Activated effector memory CD4-positive, alpha-beta T cell treated with Interleukin-2 at 50 U/mL for 16 hours (primary cell): ENCODE data around the gene AK2.

Source experiments
- DNase-seq: peaks from one replicate; pipeline ENCODE4 v3.0.0-alpha.2; 2020

AK2 gene

GRCh38 chr1:32969566-32969965 is 67.1 kb downstream of the AK2 start:
- no peak for DNase-seq

GRCh38 chr1:32967888-32968568 is 68.7 kb downstream of the AK2 start:
- no peak for DNase-seq

- no peak for DNase-seq
These were observed 69.8 kb downstream of the AK2 start for GRCh38 chr1:32966900-32967299.

DNA sequence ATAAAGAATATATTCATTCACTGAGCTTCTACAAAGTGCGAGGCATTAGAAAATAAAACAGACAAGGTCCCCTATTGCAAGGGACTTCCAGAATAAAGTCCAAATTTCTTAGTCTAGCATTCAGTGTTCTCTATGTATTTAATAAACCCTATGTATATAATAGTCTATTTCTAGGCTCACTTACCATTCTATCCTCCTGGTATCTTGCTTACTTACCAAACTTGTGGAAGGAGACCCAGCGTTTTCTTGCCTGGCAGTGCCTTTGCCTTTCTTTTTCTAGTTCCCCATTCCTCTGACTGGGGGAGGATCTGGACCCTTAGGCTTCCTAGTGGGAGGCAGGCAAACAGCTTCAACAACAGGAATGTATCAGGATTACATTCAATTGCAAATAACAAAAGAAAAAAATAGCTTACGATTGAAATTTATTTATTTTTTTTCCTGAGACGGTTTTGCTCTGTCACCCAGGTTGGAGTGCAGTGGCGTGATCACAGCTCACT is 71.4 kb downstream of the AK2 start:
- no peak for DNase-seq

- peak; percentile 94 for DNase-seq
These were observed 72.0 kb downstream of the AK2 start, which contains the start of gene RNF19B for GRCh38 chr1:32964461-32965250. TSS of gene RNF19B (minus strand) at chr1:32964809. CDS start at chr1:32964685, 124 bp downstream.

DNA sequence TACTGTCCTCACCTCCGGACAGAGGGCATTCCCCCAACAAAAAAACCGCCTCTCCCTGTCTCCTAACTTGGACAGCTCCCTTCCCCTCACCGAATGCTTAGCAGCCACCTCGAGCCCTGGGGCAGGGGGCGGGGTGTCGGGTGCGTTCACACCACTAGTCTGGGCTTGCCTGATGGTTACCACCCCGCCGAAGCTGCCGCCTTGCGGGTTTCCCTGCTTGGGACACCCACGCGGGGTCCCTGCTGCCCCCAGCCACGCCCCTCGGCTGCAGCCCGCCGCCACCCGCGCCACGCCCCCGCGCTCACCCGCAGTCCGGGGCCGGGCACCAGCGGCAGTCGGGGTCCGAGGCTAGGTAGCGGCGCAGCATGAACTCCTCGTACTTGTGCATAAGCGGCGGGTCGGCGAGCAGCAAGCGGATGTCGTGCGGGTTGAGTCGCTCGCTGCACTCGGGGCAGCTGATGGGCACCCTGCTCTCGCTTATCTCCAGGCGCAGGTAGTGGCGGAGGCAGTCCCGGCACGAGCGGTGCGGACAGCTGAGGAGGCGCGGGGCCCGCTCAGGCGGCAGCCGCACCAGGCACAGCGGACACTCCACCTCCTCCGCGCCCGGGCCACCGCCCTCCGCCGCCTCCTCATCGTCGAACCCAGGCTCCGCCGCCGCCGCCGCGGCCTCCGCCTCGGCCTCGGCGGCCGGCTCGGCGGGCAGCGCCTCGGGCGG is 72.8 kb downstream of the AK2 start:
- peak; percentile 53 for DNase-seq

DNA sequence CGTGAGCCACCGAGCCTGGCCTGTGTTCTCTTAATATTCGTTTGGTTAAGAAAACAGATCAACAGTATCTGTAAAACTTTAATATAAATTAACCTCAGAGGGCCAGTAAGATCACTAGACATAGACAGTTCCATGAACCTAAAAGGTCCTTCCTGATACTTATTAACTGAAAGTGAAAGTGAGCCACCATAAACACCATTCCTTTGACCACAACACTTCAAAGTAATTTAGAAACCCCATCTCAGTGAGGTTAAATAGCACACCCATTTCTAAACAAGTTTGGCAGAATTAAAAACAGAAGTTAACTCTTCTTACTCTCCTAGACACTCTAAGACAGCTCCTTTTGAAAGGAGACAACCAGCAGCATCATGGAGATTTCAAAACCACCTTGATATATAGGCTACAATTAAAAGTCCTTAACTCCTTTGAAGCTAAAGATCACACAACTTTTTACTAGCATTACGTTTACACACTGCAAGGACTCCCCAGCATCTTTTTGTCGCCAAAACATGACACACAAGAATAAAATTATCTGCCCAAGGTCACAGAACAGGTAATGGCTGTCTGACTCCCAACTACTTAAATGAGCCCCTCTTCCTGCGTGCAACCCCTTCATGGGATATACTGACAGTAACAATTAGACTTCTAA is 74.3 kb downstream of the AK2 start:
- no peak for DNase-seq

DNA sequence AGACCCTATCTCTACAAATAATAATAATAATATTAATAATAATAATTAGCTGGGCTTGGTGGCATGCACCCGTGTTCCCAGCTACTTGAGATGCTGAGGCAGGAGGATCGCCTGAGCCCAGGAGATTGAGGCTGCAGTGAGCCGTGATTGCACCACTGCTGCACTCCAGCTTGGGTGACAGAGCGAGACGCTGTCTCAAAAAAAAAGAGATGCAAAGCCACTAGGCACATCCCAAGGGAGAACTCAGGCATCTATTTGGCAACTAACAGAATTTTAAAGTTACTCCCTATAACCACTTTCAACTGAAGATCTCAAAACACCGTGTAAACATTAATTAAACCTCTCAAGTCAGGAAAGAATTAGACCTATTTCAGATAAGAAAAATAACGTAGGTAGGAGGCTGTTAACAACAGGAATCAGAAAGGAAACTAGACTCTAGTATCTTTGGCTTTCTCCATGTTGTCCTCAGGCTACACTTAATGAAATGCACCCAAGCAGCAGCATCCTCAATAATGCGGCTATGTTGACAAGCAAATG is 75.8 kb downstream of the AK2 start:
- no peak for DNase-seq

- no peak for DNase-seq
These were observed 76.3 kb downstream of the AK2 start for GRCh38 chr1:32960342-32960741.

DNA sequence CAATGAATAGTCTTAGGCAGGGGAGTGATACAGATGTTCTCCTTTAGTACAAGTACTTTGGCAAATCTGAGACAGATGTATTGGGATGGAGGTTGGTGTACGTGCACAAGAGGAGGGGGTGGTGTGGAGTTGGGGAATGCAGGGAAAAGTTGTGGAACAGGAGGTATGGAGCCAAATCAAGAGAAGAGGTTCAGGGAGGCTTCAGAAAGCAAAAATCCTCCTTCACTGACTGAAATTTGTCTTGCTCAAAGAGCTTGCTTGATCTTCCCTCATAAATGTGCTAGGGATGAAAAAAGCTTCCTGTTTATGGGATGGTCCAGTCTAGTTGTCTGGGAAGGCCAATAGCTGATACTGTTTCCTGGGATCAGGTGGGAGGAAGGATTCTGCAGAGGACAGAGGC is 77.9 kb downstream of the AK2 start:
- DNase-seq: no peak
